Measurements from ENCODE around the gene MOV10. TPM values are rescaled to one million over a fixed set of nuclear protein-coding genes. Genes with fewer than 3 reads are reported as not detected.

Gene MOV10
- total and polyA plus RNA-seq, 2 donors (not counting 3 experiments of a cell fraction or from before 2014, with no cell fraction given) = 97.1 to 113 TPM

- H3K27me3 ChIP-seq (ENCODE audit: control insufficient read depth in 2 of 2, insufficient read depth in 2 of 2, low read length in 2 of 2) = no peaks in the 10 kb centered on the region
- no peak overlapping the region for H3K9ac ChIP-seq (replicated peaks; ENCODE audit: extremely low read depth, insufficient read depth, low read length)
- CTCF ChIA-PET = interaction anchor here (0.9 kb wide), 1 partner anchor 38 kb away, joined by 3 read pairs; no protein-coding TSS in a partner anchor
- TF ChIP-seq GATA2 (IDR thresholded peaks at IDR 0.05; ENCODE audit: insufficient read depth, insufficient read length, low read depth, low read length) (no peak), MYC (IDR thresholded peaks at IDR 0.05; ENCODE audit: low read depth, low read length) (no peak), POLR2AphosphoS5 (IDR thresholded peaks at IDR 0.05; ENCODE audit: insufficient read depth, low read depth, low read length) (no peak), POLR2A (IDR thresholded peaks at IDR 0.05; ENCODE audit: low read depth, low read length) (no peak), FOS (IDR thresholded peaks at IDR 0.05; ENCODE audit: borderline replicate concordance, insufficient read depth, low read length) (no peak), EZH2 (IDR thresholded peaks at IDR 0.05; ENCODE audit: borderline replicate concordance, low read depth, low read length, severe bottlenecking) (no peak), JUN (IDR thresholded peaks at IDR 0.05; ENCODE audit: borderline replicate concordance, insufficient read depth, insufficient read length, low read depth) (no peak)
- TF ChIP-seq, protein P1, sequence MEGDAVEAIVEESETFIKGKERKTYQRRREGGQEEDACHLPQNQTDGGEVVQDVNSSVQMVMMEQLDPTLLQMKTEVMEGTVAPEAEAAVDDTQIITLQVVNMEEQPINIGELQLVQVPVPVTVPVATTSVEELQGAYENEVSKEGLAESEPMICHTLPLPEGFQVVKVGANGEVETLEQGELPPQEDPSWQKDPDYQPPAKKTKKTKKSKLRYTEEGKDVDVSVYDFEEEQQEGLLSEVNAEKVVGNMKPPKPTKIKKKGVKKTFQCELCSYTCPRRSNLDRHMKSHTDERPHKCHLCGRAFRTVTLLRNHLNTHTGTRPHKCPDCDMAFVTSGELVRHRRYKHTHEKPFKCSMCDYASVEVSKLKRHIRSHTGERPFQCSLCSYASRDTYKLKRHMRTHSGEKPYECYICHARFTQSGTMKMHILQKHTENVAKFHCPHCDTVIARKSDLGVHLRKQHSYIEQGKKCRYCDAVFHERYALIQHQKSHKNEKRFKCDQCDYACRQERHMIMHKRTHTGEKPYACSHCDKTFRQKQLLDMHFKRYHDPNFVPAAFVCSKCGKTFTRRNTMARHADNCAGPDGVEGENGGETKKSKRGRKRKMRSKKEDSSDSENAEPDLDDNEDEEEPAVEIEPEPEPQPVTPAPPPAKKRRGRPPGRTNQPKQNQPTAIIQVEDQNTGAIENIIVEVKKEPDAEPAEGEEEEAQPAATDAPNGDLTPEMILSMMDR (IDR thresholded peaks at IDR 0.05; ENCODE audit: extremely low read depth in 1 of 2, insufficient read depth in 1 of 2, low read depth in 1 of 2, low read length in 2 of 2) = no peak
- TF ChIP-seq, protein P2, sequence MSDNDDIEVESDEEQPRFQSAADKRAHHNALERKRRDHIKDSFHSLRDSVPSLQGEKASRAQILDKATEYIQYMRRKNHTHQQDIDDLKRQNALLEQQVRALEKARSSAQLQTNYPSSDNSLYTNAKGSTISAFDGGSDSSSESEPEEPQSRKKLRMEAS (IDR thresholded peaks at IDR 0.05; ENCODE audit: insufficient read depth, insufficient read length) = no peak
- no peak for DNase-seq (ENCODE audit: low read depth, low spot score)
- peaks cover 12% of the 10 kb centered on the region for H3K4me1 ChIP-seq (ENCODE audit: control insufficient read depth, extremely low read depth, insufficient read depth, low read length)
- no peak overlapping the region for H3K27ac ChIP-seq (ENCODE audit: insufficient read depth, low read depth, low read length)
- intact Hi-C loops (cut with micrococcal nuclease) (loop anchor here (5.0 to 10.0 kb wide), 2 partner anchors 415 to 1192 kb away; partner anchors contain the start of genes AP4B1 and DCLRE1B), dilution Hi-C loops (cut with MboI; ENCODE audit: extremely low pct_ligation_motif_present, low sequenced_read_pairs) (no loop called here)
- no peaks in the 10 kb centered on the region for H3K9me1 ChIP-seq (replicated peaks; ENCODE audit: control insufficient read depth, extremely low read depth, insufficient read depth, low read length)
- no peak overlapping the region for H3K4me3 ChIP-seq (replicated peaks in 1 of 3; ENCODE audit: insufficient read depth in 1 of 3, low read depth in 1 of 3, low read length in 3 of 3)
- H3K36me3 ChIP-seq (ENCODE audit: control insufficient read depth in 2 of 2, extremely low read depth in 1 of 2, insufficient read depth in 2 of 2, low read length in 2 of 2) = no peaks in the 10 kb centered on the region
- no peaks in the 10 kb centered on the region for H3K9me3 ChIP-seq (replicated peaks; ENCODE audit: control insufficient read depth, insufficient read depth, low read length)
- no peaks in the 10 kb centered on the region for H3K79me2 ChIP-seq (ENCODE audit: control insufficient read depth, insufficient read depth, low read length)
- FAIRE-seq = no peak
- no TSS peak for BruUV-seq (replicated peaks)
- POLR2A ChIA-PET = no interaction called here
- no peaks in the 10 kb centered on the region for H4K20me1 ChIP-seq (replicated peaks; ENCODE audit: control insufficient read depth, extremely low read depth, insufficient read depth, low read length)
- no peak overlapping the region for H2AFZ ChIP-seq (ENCODE audit: low read depth, low read length)
- no peak overlapping the region for H3K4me2 ChIP-seq (ENCODE audit: insufficient read depth, low read length)
Observed at GRCh38 chr1:112712701-112713128, 38.3 kb downstream of the MOV10 start.
